ENCODE measurements around the gene PNLIPRP2.

GRCh38 chr10:116602648-116603400 lies 17.9 kb upstream of the PNLIPRP2 start:
- TF ChIP-seq CTCF (IDR thresholded peaks at IDR 0.05; ENCODE audit: borderline replicate concordance, extremely low read depth, low read length, poor library complexity, severe bottlenecking): no peak
- TF ChIP-seq EZH2 (IDR thresholded peaks at IDR 0.05; ENCODE audit: borderline replicate concordance, low read depth, low read length, severe bottlenecking): no peak
